ENCODE data around the gene MEG3. TPM values are rescaled to one million over a fixed set of nuclear protein-coding genes. Genes with fewer than 3 reads are reported as not detected.

The MEG3 gene
- total RNA-seq, 1 donor from 2014 or later: not detected

GRCh38 chr14:100834794-100835547 lies 9.1 kb downstream of the MEG3 start:
- no peak overlapping the region for H3K27ac Mint-ChIP-seq
- no peaks in the 10 kb centered on the region for H3K4me1 Mint-ChIP-seq (ENCODE audit: low read depth)
- H3K27me3 Mint-ChIP-seq (ENCODE audit: low read depth): no peaks in the 10 kb centered on the region
- DNase-seq (ENCODE audit: low spot score): no peak
- no peaks in the 10 kb centered on the region for H3K36me3 Mint-ChIP-seq (ENCODE audit: low read depth)
- intact Hi-C loops (cut with micrococcal nuclease): no loop called here
- H3K4me3 Mint-ChIP-seq (ENCODE audit: low read depth): no peak overlapping the region
- no peaks in the 10 kb centered on the region for H3K9me3 Mint-ChIP-seq

GRCh38 chr14:100835548-100836310 lies 9.8 kb downstream of the MEG3 start:
- H3K27ac Mint-ChIP-seq: no peak overlapping the region
- intact Hi-C loops (cut with micrococcal nuclease): no loop called here
- no peaks in the 10 kb centered on the region for H3K36me3 Mint-ChIP-seq (ENCODE audit: low read depth)
- no peaks in the 10 kb centered on the region for H3K4me1 Mint-ChIP-seq (ENCODE audit: low read depth)
- no peak overlapping the region for H3K4me3 Mint-ChIP-seq (ENCODE audit: low read depth)
- H3K27me3 Mint-ChIP-seq (ENCODE audit: low read depth): no peaks in the 10 kb centered on the region
- no peak for DNase-seq (ENCODE audit: low spot score)
- H3K9me3 Mint-ChIP-seq: no peaks in the 10 kb centered on the region

GRCh38 chr14:100836311-100836805 lies 10.4 kb downstream of the MEG3 start:
- Mint-ChIP-seq H3K9me3 (no peaks in the 10 kb centered on the region), H3K4me1 (ENCODE audit: low read depth) (no peaks in the 10 kb centered on the region), H3K36me3 (ENCODE audit: low read depth) (no peaks in the 10 kb centered on the region), H3K27me3 (ENCODE audit: low read depth) (no peaks in the 10 kb centered on the region), H3K4me3 (ENCODE audit: low read depth) (no peak overlapping the region), H3K27ac (no peak overlapping the region)
- intact Hi-C loops (cut with micrococcal nuclease): no loop called here
- no peak for DNase-seq (ENCODE audit: low spot score)

GRCh38 chr14:100836941-100837804 lies 11.3 kb downstream of the MEG3 start:
- Mint-ChIP-seq H3K4me3 (ENCODE audit: low read depth) (no peak overlapping the region), H3K9me3 (no peaks in the 10 kb centered on the region), H3K27ac (no peak overlapping the region), H3K36me3 (ENCODE audit: low read depth) (no peaks in the 10 kb centered on the region), H3K27me3 (ENCODE audit: low read depth) (no peaks in the 10 kb centered on the region), H3K4me1 (ENCODE audit: low read depth) (no peaks in the 10 kb centered on the region)
- no peak for DNase-seq (ENCODE audit: low spot score)
- intact Hi-C loops (cut with micrococcal nuclease): no loop called here

- DNase-seq (ENCODE audit: low spot score): no peak
- intact Hi-C loops (cut with micrococcal nuclease): no loop called here
- H3K27ac Mint-ChIP-seq: no peak overlapping the region
- H3K4me3 Mint-ChIP-seq (ENCODE audit: low read depth): no peak overlapping the region
- H3K4me1 Mint-ChIP-seq (ENCODE audit: low read depth): no peaks in the 10 kb centered on the region
- H3K27me3 Mint-ChIP-seq (ENCODE audit: low read depth): no peaks in the 10 kb centered on the region
- H3K9me3 Mint-ChIP-seq: no peaks in the 10 kb centered on the region
- no peaks in the 10 kb centered on the region for H3K36me3 Mint-ChIP-seq (ENCODE audit: low read depth)
These were observed 12.0 kb downstream of the MEG3 start for GRCh38 chr14:100837805-100838350.

GRCh38 chr14:100838493-100839314 lies 12.8 kb downstream of the MEG3 start:
- intact Hi-C loops (cut with micrococcal nuclease): no loop called here
- Mint-ChIP-seq H3K4me1 (ENCODE audit: low read depth) (no peaks in the 10 kb centered on the region), H3K9me3 (no peaks in the 10 kb centered on the region), H3K27ac (no peak overlapping the region), H3K36me3 (ENCODE audit: low read depth) (no peaks in the 10 kb centered on the region), H3K4me3 (ENCODE audit: low read depth) (no peak overlapping the region), H3K27me3 (ENCODE audit: low read depth) (no peaks in the 10 kb centered on the region)
- DNase-seq (ENCODE audit: low spot score): no peak

- intact Hi-C loops (cut with micrococcal nuclease): no loop called here
- no peaks in the 10 kb centered on the region for H3K27me3 Mint-ChIP-seq (ENCODE audit: low read depth)
- no peak overlapping the region for H3K4me3 Mint-ChIP-seq (ENCODE audit: low read depth)
- no peaks in the 10 kb centered on the region for H3K9me3 Mint-ChIP-seq
- H3K36me3 Mint-ChIP-seq (ENCODE audit: low read depth): no peaks in the 10 kb centered on the region
- H3K27ac Mint-ChIP-seq: no peak overlapping the region
- DNase-seq (ENCODE audit: low spot score): no peak
- no peaks in the 10 kb centered on the region for H3K4me1 Mint-ChIP-seq (ENCODE audit: low read depth)
These were observed 13.3 kb downstream of the MEG3 start for GRCh38 chr14:100839315-100839585.

- intact Hi-C loops (cut with micrococcal nuclease): no loop called here
These were observed 13.8 kb downstream of the MEG3 start for GRCh38 chr14:100839681-100840111.

GRCh38 chr14:100840286-100841065 lies 14.6 kb downstream of the MEG3 start:
- intact Hi-C loops (cut with micrococcal nuclease): no loop called here
- Mint-ChIP-seq H3K9me3 (no peaks in the 10 kb centered on the region), H3K27me3 (ENCODE audit: low read depth) (no peaks in the 10 kb centered on the region), H3K36me3 (ENCODE audit: low read depth) (no peaks in the 10 kb centered on the region), H3K27ac (no peak overlapping the region), H3K4me1 (ENCODE audit: low read depth) (no peaks in the 10 kb centered on the region), H3K4me3 (ENCODE audit: low read depth) (no peak overlapping the region)
- no peak for DNase-seq (ENCODE audit: low spot score)

More at GRCh38 chr14:100839681-100840111, 13.8 kb downstream of the MEG3 start:
- H3K27me3 Mint-ChIP-seq (ENCODE audit: low read depth): no peaks in the 10 kb centered on the region
- no peaks in the 10 kb centered on the region for H3K9me3 Mint-ChIP-seq
- no peak overlapping the region for H3K4me3 Mint-ChIP-seq (ENCODE audit: low read depth)
- DNase-seq (ENCODE audit: low spot score): no peak
- H3K4me1 Mint-ChIP-seq (ENCODE audit: low read depth): no peaks in the 10 kb centered on the region
- no peaks in the 10 kb centered on the region for H3K36me3 Mint-ChIP-seq (ENCODE audit: low read depth)
- no peak overlapping the region for H3K27ac Mint-ChIP-seq

GRCh38 chr14:100841066-100841760 lies 15.3 kb downstream of the MEG3 start:
- no peaks in the 10 kb centered on the region for H3K9me3 Mint-ChIP-seq

GRCh38 chr14:100841761-100842403 lies 16.0 kb downstream of the MEG3 start:
- Mint-ChIP-seq H3K4me3 (ENCODE audit: low read depth) (no peak overlapping the region), H3K36me3 (ENCODE audit: low read depth) (no peaks in the 10 kb centered on the region), H3K4me1 (ENCODE audit: low read depth) (no peaks in the 10 kb centered on the region), H3K27ac (no peak overlapping the region), H3K9me3 (no peaks in the 10 kb centered on the region), H3K27me3 (ENCODE audit: low read depth) (no peaks in the 10 kb centered on the region)
- no peak for DNase-seq (ENCODE audit: low spot score)
- intact Hi-C loops (cut with micrococcal nuclease): no loop called here

More at GRCh38 chr14:100841066-100841760, 15.3 kb downstream of the MEG3 start:
- Mint-ChIP-seq H3K27me3 (ENCODE audit: low read depth) (no peaks in the 10 kb centered on the region), H3K4me3 (ENCODE audit: low read depth) (no peak overlapping the region), H3K36me3 (ENCODE audit: low read depth) (no peaks in the 10 kb centered on the region), H3K4me1 (ENCODE audit: low read depth) (no peaks in the 10 kb centered on the region), H3K27ac (no peak overlapping the region)
- DNase-seq (ENCODE audit: low spot score): no peak
- intact Hi-C loops (cut with micrococcal nuclease): no loop called here

Data from activated T-helper 2 cell treated with anti-CD3 and anti-CD28 coated beads, Interferon-gamma antibody, Interleukin-2, Interleukin-4, amounts not matched to agents 10 μg/mL and 5 μg/mL and 100 μg/mL, durations not matched to agents 14 hours and 24 hours and 36 hours (primary cell).